NCI-H2227 treated with DMSO at 0.1 percent for 48 hours (cell line): Measurements from ENCODE around the gene LYPD6B.
"Not testable (repeated sequence)": the region's sequence is repeated elsewhere in the genome, so short reads cannot be mapped to it uniquely, and the experiment has no call there.

Experiments used
- DNase-seq: peaks from one replicate; lab custom pipeline; 2025; lab: John Stamatoyannopoulos, UW

The LYPD6B gene

GRCh38 chr2:149204686-149205085 is 166.2 kb downstream of the LYPD6B start:
- no peak for DNase-seq

GRCh38 chr2:149205143-149205542 is 166.6 kb downstream of the LYPD6B start:
- DNase-seq: no peak

GRCh38 chr2:149213764-149214493 is 175.4 kb downstream of the LYPD6B start:
- DNase-seq: no peak

- DNase-seq: no peak
Measured at GRCh38 chr2:149218497-149218896, 180.0 kb downstream of the LYPD6B start.

- no peak for DNase-seq
Measured at GRCh38 chr2:149219856-149220255, 181.4 kb downstream of the LYPD6B start.

- DNase-seq: no peak
Measured at GRCh38 chr2:149221002-149221401, 182.5 kb downstream of the LYPD6B start.

GRCh38 chr2:149221898-149222297 is 183.4 kb downstream of the LYPD6B start:
- DNase-seq: no peak

GRCh38 chr2:149223472-149224095 is 185.1 kb downstream of the LYPD6B start:
- DNase-seq: no peak

- DNase-seq: no peak
Measured at GRCh38 chr2:149224543-149224942, 186.0 kb downstream of the LYPD6B start.

- no peak for DNase-seq
Measured at GRCh38 chr2:149225446-149225845, 186.9 kb downstream of the LYPD6B start.

- DNase-seq: no peak
Measured at GRCh38 chr2:149226790-149227189, 188.3 kb downstream of the LYPD6B start.

- no peak for DNase-seq
Measured at GRCh38 chr2:149235816-149236375, 197.4 kb downstream of the LYPD6B start.

- no peak for DNase-seq
Measured at GRCh38 chr2:149236410-149236809, 197.9 kb downstream of the LYPD6B start.

GRCh38 chr2:149246186-149246585 is 207.7 kb downstream of the LYPD6B start:
- DNase-seq: no peak

- DNase-seq: not testable (repeated sequence)
Measured at GRCh38 chr2:149251436-149251835, 212.9 kb downstream of the LYPD6B start.

GRCh38 chr2:149256877-149257276 is 218.4 kb downstream of the LYPD6B start:
- DNase-seq: not testable (repeated sequence)

GRCh38 chr2:149258531-149258930 is 220.0 kb downstream of the LYPD6B start:
- DNase-seq: no peak

- no peak for DNase-seq
Measured at GRCh38 chr2:149259136-149259535, 220.6 kb downstream of the LYPD6B start.

GRCh38 chr2:149261692-149262091 is 223.2 kb downstream of the LYPD6B start:
- no peak for DNase-seq
